ENCODE measurements around the gene SLC35F4. TPM values are rescaled to one million over a fixed set of nuclear protein-coding genes. Genes with fewer than 3 reads are reported as not detected.

Gene SLC35F4
- total RNA-seq, 1 experiment from 2014 or later: not detected

DNA sequence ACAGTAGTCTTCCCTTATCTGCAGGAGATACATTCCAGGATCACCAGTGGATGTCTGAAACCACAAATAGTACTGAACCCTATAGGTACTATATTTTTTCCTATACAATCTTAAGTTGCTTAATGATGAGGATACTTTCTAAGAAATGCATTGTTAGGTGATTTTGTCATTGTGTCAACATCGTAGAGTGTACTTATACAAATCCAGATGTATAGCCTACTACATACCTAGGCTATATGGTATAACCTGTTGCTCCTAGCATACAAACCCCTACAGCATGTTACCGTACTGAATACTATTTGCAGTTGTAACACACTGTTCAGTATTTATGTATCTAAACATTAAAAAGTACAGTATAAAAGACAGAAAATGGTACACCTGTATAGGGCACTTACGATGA, 165.9 kb downstream of the SLC35F4 start:
- Histone ChIP-seq H3K4me2 (ENCODE audit: insufficient read depth, insufficient read length, low read length) (no peak overlapping the region), H4K20me1 (ENCODE audit: control insufficient read depth, insufficient read depth, insufficient read length) (no peaks in the 10 kb centered on the region), H3K27ac (ENCODE audit: insufficient read length, low read depth, low read length) (no peak overlapping the region), H3K56ac (ENCODE audit: insufficient read length, low read depth, low read length) (no peak overlapping the region), H2BK20ac (ENCODE audit: low read depth, low read length, poor library complexity, severe bottlenecking) (no peak overlapping the region), H3K79me2 (ENCODE audit: insufficient read depth, low read length) (no peaks in the 10 kb centered on the region), H2AFZ (ENCODE audit: low read length) (no peak overlapping the region), H3K18ac (ENCODE audit: insufficient read length, low read depth, low read length) (no peak overlapping the region), H3K9me3 (ENCODE audit: control insufficient read depth, low read depth, low read length) (no peaks in the 10 kb centered on the region), H4K8ac (replicated peaks; ENCODE audit: insufficient read length, low read depth, low read length) (no peak overlapping the region), H3K27me3 (ENCODE audit: insufficient read depth, low read length) (no peaks in the 10 kb centered on the region), H4K91ac (ENCODE audit: insufficient read length, low read depth, low read length) (no peak overlapping the region), H3K4ac (ENCODE audit: low read depth, low read length) (no peak overlapping the region), H3K9ac (ENCODE audit: extremely low read depth, insufficient read length, low read length) (no peak overlapping the region), H4K5ac (ENCODE audit: insufficient read length, low read depth, low read length) (no peak overlapping the region), H2BK15ac (ENCODE audit: low read depth, low read length) (no peak overlapping the region), H3K23ac (ENCODE audit: insufficient read length, low read depth, low read length) (no peak overlapping the region), H3K4me1 (ENCODE audit: insufficient read depth, low read length) (no peaks in the 10 kb centered on the region), H3T11ph (ENCODE audit: low read length) (no peak overlapping the region), H2BK5ac (ENCODE audit: insufficient read length, low read length) (no peak overlapping the region), H2AK5ac (ENCODE audit: insufficient read length, low read length) (no peak overlapping the region), H2BK12ac (ENCODE audit: insufficient read length, low read depth, low read length) (no peak overlapping the region), H3K14ac (ENCODE audit: insufficient read depth, low read length) (no peak overlapping the region), H3K23me2 (ENCODE audit: insufficient read length, low read depth, low read length, poor library complexity, severe bottlenecking) (no peaks in the 10 kb centered on the region), H2BK120ac (ENCODE audit: low read depth, low read length, poor library complexity, severe bottlenecking) (no peak overlapping the region), H3K79me1 (ENCODE audit: insufficient read depth, low read depth, low read length, poor library complexity, severe bottlenecking) (no peaks in the 10 kb centered on the region)
- Mint-ChIP-seq H3K36me3 (ENCODE audit: insufficient read depth in 1 of 3, low read depth in 3 of 3) (no peaks in the 10 kb centered on the region), H3K27me3 (ENCODE audit: low read depth) (no peaks in the 10 kb centered on the region), H3K4me1 (no peaks in the 10 kb centered on the region), H3K4me3 (no peak overlapping the region), H3K9me3 (peaks cover 6 to 7% of the 10 kb centered on the region in 2 experiments; a peak in 4 of 5 replicates), H3K27ac (no peak overlapping the region)
- no peak for DNase-seq
- TF ChIP-seq CTCF (conservative IDR thresholded peaks at IDR 0.05): no peak
- no CpG with 5 or more reads among the region's 3 CpGs for WGBS (ENCODE audit: extremely low coverage, insufficient read length, low lambda C conversion rate)
